Astrocyte of the cerebellum (primary cell): ENCODE measurements around the gene FBXO17.

ENCODE experiments used
- DNase-seq: peaks from one replicate; pipeline ENCODE4 v3.0.0-alpha.2; 2011; ENCODE audit warnings: low read depth
- H3K4me3 ChIP-seq: 2 replicates; pipeline ENCODE4 v1.5.1; 2011; ENCODE audit warnings: mild to moderate bottlenecking, low read depth, low read length, moderate library complexity
- in situ Hi-C: cut with HindIII; loops from 2 replicates; pipeline ENCODE4 v1.10.0; 2017; ENCODE audit warnings: low sequenced_read_pairs
- TF ChIP-seq, protein P1 (sequence below): IDR thresholded peaks from 2 replicates; pipeline ENCODE4 v1.5.1; 2012; ENCODE audit warnings: low read length, low read depth, moderate library complexity, mild to moderate bottlenecking; ENCODE audit errors: missing control alignments

Gene FBXO17

GRCh38 chr19:38931521-38931793 is 44.1 kb downstream of the FBXO17 start:
- in situ Hi-C loops, result no loop called here
- DNase-seq, result no peak
- H3K4me3 ChIP-seq, result peak overlapping the region; percentile 97
- TF ChIP-seq, protein P1, sequence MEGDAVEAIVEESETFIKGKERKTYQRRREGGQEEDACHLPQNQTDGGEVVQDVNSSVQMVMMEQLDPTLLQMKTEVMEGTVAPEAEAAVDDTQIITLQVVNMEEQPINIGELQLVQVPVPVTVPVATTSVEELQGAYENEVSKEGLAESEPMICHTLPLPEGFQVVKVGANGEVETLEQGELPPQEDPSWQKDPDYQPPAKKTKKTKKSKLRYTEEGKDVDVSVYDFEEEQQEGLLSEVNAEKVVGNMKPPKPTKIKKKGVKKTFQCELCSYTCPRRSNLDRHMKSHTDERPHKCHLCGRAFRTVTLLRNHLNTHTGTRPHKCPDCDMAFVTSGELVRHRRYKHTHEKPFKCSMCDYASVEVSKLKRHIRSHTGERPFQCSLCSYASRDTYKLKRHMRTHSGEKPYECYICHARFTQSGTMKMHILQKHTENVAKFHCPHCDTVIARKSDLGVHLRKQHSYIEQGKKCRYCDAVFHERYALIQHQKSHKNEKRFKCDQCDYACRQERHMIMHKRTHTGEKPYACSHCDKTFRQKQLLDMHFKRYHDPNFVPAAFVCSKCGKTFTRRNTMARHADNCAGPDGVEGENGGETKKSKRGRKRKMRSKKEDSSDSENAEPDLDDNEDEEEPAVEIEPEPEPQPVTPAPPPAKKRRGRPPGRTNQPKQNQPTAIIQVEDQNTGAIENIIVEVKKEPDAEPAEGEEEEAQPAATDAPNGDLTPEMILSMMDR, result no peak

DNA sequence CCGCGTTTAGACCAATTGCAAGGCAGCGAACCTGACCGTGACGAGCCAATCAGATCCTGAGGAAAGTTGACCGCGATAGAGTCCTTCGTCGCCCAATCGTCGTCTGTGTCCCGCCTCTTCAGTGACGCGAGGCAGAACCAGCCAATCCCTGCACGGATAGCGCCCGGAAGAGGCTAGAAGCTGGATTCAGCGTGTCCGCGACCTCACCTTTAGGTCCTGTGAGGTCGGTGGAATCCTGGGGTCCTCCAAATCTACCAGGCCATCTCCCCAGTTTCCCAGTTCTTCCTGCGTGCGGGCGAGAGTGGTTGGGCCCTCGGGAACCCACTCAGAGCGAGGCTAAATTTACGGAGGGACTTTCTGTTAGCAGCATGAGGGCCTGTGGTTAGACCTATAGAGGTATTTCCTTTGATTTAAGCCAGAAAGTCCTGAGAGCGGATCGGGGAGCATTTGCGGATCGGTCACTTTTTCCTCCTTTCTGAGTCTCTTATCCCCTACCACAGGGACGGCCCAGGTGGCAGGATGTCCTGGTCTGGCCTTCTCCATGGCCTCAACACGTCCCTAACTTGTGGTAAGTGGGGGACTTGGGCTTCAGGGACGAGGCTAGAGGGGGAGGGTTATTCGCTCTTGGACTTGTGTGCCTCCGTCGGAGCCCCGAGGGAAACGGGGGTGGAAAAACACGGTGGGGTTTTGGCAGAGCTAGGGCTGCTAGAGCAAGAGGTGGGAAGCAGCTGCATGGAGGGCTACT is 44.6 kb downstream of the FBXO17 start, which contains the start of gene MRPS12:
Gene MRPS12, plus strand, starts transcription at position 169 of the 745 bp plus-strand sequence. Its CDS starts 351 bp downstream, at position 520.
- TF ChIP-seq, protein P1, result no peak
- in situ Hi-C loops, result no loop called here
- peak within 1 kb of the TSS; percentile 97 for H3K4me3 ChIP-seq
- peak; percentile 99 for DNase-seq

- in situ Hi-C loops, result no loop called here
- DNase-seq, result peak; percentile 86
- TF ChIP-seq, protein P1, result peak; percentile 100
- H3K4me3 ChIP-seq, result peak within 1 kb of the TSS; percentile 97
Observed at GRCh38 chr19:38929929-38930775, 45.4 kb downstream of the FBXO17 start, which contains the start of gene SARS2. TSS of gene SARS2 (minus strand) at chr19:38930763. CDS start at chr19:38930736, 27 bp downstream.

DNA sequence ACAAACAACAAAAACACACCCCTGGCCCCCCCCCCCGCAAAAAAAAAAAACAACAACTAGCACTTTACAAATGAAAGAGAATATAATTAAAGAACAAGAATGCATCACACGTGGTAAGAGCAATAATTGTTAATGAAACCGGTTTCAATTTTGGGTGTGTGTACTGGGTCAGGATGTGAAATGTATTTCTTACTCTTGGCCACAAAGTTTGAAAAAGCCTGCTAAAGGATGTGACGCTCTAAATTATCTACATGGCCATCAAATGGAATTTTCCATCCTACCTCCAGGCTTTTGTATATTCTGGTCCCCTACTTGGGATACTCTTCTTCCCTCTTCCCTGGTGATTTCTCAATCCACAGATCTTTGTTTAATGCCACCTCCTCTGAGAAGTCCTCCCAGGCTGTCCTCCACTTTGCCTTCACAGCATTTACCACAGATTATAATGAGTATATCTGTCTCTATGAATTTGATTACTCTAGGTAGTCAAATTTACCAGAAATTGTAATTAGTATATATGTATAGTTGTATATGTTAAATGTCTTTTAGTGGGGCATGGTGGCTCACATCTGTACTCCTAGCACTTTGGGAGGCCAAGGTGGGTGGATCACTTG is 47.0 kb downstream of the FBXO17 start:
- no peak overlapping the region for H3K4me3 ChIP-seq
- no peak for DNase-seq
- in situ Hi-C loops, result no loop called here

GRCh38 chr19:38924388-38924787 is 51.2 kb downstream of the FBXO17 start:
- no peak overlapping the region for H3K4me3 ChIP-seq
- DNase-seq, result no peak
- TF ChIP-seq, protein P1, result no peak
- in situ Hi-C loops, result no loop called here

More for the DNA sequence above, 47.0 kb downstream of the FBXO17 start:
- TF ChIP-seq, protein P1, result no peak

DNA sequence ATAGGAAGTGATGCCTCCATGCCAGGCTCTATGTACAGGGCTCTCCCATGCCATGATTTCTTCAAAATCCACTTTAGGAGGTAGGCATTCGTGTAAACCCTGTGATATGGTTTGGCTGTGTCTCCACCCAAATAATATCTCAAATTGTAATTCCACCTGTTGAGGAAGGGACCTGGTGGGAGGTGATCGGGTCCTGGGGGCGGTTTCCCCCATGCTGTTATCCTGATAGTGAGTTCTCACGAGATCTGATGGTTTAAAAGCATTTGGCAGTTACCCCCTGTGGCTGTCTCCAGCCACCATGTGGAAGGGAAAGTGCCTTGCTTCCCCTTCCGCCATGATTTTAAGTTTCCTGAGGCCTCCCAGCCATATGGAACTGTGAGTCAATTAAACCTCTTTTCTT is 53.1 kb downstream of the FBXO17 start:
- TF ChIP-seq, protein P1, result no peak
- no peak for DNase-seq
- H3K4me3 ChIP-seq, result no peak overlapping the region
- in situ Hi-C loops, result no loop called here
